Measurements from ENCODE around the gene AFAP1L1.

The AFAP1L1 gene

DNA sequence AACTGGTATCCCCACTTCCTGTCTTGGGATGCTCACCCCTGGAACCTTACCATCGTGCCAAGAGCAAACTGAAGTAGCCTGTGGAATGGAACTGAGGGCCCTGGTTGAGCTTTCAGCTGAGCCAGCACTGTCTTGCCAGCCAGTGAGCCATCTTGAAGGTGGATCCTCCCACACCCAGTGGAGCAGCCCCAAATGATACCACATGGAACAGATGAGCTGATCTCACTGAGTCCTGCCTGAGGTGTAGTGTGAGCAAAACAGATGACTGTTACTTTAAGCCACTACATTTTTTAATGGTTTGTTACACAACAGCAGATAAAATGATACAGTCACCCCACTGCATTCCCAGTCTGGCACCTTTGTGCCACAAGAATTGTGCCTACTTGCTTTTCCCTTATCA is 84.0 kb downstream of the AFAP1L1 start:
- no peak for DNase-seq

DNA sequence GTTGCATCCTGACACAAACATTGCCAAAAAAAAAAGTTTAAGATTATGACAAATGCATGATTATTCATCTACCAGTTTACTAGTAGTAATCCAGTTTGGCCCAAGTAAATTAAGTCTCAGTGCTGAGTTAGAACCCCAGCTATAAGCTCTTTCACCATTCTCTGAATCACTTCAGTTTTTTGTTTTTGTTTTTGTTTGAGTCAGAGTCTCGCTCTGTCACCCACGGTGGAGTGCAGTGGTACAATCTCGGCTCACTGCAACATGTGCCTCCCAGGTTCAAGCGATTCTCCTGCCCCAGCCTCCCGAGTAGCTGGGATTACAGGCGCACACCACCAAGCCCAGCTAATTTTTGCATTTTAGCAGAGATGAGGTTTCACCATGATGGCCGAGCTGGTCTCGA is 84.7 kb downstream of the AFAP1L1 start:
- no peak for DNase-seq

DNA sequence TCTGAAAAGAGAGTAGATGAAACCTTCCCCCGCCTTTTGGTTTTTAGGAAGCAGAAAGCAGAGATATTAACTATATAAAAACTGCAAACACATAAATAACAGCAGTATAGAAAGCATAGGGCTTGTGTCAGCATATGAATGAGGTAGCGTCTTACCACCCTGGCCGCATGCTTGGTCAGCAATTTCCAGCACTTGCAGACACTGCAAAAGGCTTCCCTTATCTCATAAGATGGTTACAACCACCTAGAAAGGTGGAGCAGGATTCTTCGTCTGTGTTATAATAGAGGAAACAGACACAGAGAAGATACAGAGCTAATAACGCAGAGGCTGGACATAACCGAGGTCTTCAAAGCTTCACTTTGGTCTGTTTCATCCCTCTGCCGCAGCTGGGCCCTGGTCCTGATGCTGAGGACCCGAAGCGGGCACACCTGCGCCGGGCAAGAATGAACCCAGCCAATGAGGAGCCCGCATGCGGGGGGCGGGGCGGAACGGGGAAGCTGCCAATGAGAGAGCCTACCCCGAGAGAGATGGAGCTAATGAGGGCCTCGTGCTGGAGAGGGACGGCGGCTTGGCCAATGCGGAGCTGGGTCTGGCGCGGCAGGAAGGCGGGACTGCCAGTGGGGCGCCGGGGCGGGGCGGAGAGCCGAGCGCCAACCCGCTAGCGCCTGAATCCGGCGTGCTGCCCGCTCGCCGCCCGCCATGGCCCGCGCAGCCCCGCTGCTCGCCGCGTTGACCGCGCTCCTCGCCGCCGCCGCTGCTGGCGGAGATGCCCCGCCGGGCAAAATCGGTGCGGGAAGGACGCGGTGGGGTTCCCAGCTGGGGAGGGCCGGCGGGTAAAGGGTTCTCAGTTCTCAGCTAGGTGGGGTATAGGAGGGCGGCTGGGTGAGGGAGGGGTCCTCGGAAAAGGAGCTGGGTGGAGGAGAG is 86.0 kb downstream of the AFAP1L1 start, which contains the start of gene PCYOX1L:
Gene PCYOX1L (plus strand): TSS at position 677 of the 924 bp plus-strand sequence. CDS start 23 bp downstream, at position 700.
- peak; percentile 76 for DNase-seq

DNA sequence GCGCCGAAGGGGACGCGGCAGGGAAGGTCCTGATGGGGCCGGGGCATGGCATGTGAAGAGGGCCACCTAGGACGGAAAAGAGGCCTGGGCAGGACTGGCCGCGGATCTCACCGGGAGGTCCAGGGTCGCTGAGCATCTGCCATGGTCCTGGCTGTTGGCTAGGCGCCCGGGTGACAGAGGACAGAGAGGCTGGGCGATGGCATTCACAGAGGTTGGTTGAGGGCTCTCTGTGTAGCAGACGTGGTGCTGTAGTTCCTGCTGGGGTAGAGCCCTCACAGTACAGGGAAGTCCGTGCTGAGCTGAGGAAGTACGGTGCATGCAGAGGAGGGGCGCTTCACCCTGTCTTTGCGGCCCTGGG is 86.6 kb downstream of the AFAP1L1 start:
- DNase-seq = no peak

DNA sequence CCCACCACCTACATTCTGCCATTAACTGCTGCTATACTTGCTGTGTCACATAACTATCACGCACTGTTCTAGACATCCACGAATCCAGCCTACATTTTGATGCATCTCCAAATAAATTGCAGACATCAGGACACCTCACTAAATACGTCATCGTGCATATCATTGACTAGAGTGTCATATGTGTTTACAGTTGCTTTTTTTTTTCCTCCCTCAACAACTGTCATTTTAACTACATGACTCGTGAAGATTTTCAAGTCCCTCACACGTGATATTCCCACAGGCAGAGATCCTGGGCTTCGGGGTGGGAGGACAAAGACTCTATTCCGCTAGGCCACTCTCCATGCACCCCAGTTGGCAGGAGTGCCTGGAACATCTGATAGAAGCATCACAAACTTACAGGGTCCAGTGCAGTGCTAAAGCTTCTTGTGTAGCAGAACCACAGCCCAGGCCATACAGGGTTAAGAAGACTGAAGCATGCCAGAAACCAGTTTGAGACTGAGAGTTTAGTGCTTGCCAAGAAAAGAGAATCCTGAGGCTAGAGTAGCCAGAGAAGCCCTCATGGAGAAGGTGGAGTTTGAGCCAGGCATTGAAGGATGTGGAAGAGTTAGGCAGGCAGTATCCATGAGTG is 87.3 kb downstream of the AFAP1L1 start:
- no peak for DNase-seq

DNA sequence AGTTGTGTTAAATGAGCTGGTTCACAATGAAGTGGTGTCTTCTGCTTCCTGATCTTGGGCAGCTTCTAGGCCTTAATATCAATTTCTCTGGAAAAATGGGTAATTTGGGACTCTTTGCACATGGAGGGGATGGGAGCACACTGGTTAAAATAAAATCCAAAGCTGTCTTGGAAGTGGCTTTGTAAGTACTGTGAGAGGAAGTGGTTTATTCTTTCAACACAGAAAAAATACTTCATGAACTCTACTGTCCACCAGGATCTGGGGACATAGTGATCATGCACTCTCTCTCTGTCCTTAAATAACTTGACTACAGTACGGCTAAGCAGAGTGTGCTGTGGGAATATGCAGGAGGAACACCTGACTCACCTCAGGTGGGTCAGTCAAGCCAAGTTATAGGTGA is 88.6 kb downstream of the AFAP1L1 start:
- DNase-seq = no peak

DNA sequence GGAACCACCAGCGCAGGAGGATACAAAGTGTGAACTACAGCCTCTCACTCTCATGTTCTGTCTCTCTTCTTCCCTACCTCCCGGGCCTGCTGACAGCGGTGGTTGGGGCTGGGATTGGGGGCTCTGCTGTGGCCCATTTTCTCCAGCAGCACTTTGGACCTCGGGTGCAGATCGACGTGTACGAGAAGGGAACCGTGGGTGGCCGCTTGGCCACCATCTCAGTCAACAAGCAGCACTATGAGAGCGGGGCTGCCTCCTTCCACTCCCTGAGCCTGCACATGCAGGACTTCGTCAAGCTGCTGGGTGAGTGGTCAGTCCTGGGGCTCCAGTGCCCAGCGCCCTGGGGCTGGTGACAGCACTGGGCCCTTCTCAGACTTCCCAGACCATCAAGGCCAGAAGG is 90.9 kb downstream of the AFAP1L1 start:
- no peak for DNase-seq

DNA sequence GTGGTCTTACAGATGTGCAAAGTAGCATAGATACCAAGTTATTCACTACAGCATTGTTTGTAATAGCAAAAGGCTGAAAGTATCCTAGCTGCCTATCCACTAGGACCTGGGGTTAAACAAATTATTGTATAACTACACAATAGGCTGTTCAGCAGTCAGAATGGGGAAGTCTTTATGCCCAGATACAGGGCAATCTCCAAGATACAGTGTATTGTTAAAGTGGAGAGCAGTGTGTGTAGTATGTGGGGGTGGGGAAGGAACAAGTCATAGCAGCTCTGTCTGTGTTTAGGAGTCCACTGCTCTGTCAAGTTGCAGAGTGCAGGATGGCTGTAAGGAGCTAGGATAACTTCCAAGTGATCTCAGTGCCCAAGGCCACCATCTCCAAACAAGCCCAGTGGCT is 91.7 kb downstream of the AFAP1L1 start:
- DNase-seq = no peak

DNA sequence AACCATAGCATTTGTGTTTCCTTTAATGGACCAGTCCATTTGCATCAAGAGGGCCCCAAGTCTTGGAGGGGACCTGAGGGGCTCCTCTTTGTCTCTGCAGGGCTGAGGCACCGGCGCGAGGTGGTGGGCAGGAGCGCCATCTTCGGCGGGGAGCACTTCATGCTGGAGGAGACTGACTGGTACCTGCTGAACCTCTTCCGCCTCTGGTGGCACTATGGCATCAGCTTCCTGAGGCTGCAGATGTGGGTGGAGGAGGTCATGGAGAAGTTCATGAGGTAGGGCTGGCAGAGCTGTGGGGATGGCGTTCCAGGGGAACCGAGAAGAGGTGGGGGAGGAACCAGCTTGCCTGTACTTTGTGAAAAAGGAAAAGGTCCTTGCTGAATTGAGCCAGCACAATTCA is 92.3 kb downstream of the AFAP1L1 start:
- DNase-seq = no peak

DNA sequence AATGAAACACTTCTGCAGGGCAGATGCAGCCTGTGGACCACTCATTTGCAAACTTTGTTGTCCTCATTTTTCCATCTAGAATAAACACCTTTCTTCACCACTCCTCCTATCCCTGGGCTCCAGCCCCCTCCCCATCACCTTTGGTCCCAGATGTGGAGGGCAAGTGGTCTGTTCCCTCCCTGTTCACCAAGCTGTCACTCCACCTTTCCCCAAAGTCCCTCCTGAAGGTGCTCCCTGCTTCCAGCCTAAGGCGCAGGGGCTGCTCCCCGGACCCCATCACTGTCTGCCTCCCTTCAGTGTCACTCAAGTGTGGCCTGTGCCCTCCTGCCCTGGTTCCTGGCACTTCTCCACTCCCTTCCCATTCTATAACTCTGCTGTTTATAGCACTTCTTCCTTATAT is 93.1 kb downstream of the AFAP1L1 start:
- no peak for DNase-seq

DNA sequence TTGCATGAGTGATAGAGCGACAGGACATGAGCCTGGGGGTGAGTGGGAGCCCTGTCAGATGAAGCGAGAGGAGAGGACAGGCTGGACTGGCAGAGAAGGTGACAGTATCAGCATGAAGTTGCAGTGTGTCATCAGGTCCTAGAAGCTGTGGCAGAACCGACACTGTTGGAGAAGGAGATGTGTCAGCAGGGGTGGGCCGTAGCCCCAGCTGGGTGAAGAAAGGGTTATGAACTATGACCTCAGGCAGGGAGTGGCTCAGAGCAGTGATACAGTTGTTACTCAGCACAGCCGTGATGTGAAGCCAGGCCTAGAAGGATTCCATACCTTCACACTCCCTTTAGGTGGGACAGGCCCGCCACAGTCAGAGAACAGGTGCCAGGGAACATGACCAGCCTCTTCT is 93.8 kb downstream of the AFAP1L1 start:
- no peak for DNase-seq

DNA sequence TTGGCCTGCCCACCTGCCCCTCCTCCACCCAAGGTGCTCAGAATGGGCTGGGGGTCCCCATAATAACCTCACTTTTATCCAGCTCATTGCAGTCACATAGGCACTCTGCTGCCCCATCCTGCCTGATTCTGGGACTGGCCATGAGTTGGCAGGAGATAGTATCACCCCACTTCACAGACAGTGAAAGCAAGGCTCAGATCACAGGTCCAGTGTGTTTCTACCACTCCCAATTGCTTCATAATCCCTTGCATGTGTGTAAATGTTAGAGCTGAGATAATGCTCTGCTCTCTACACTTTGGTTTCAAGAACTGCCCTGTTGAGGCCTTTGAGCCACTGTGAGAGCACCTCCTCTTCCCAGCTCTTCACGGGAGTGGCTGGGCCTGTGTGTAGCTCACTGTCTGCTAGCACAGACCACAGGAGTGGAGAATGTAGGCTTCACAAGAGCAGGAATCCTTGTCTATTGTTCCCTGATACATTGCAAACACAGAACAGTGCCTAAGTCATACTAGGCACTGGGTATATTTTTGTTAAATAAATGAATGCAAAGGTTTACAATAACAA is 94.6 kb downstream of the AFAP1L1 start:
- DNase-seq = no peak

DNA sequence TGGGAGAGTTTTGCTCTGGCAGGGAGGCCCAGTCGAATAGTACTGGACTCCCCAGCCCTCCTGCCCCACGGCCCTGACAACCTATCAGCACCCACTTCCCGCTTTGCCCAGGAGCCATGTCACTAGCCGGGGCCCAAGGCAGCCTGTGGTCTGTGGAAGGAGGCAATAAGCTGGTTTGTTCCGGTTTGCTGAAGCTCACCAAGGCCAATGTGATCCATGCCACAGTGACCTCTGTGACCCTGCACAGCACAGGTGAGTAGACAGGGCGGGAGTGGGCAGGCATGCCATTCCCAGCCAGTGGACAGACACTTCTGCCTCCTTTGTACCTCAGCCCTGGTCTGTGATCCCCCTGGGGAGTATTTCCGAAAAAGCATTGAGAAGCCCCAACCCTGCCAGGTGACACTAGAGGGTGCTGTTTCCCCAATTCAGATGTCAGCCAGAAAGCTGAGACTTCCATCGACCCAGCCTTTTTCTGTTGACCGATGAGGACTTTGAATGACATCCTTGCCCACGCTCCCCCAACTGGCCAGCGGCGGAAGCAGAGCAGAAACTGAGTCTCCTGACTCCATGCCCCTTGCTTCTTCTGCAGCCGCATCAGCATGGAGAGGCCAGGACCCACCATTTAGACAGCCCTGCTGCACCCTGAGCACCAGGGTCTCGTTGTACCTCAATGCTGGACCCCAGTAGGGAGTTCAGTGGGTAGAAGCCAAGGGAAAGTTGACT is 95.8 kb downstream of the AFAP1L1 start:
- DNase-seq = peak; percentile 91

DNA sequence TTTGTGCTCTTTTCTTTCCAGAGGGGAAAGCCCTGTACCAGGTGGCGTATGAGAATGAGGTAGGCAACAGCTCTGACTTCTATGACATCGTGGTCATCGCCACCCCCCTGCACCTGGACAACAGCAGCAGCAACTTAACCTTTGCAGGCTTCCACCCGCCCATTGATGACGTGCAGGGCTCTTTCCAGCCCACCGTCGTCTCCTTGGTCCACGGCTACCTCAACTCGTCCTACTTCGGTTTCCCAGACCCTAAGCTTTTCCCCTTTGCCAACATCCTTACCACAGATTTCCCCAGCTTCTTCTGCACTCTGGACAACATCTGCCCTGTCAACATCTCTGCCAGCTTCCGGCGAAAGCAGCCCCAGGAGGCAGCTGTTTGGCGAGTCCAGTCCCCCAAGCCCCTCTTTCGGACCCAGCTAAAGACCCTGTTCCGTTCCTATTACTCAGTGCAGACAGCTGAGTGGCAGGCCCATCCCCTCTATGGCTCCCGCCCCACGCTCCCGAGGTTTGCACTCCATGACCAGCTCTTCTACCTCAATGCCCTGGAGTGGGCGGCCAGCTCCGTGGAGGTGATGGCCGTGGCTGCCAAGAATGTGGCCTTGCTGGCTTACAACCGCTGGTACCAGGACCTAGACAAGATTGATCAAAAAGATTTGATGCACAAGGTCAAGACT is 96.5 kb downstream of the AFAP1L1 start:
- DNase-seq = no peak

DNA sequence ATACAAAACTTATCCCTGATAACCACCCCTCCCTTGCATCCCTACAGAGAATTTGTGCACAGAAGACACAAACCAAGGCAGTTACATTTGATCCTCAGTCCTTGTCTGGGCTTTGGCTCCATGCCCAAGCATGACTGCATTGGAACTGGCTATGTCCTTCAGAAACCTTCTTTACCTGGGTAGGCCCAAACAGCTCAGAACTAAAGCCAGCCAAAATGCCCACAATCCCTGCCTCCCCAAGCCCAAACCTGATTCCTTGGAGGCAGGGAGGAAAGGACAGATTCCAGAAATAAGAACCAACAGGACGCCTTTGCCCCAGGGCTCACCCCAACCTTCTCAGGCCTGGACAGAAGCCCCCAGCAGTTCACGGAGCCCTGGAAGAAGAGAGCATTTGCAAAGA is 99.2 kb downstream of the AFAP1L1 start:
- no peak for DNase-seq

DNA sequence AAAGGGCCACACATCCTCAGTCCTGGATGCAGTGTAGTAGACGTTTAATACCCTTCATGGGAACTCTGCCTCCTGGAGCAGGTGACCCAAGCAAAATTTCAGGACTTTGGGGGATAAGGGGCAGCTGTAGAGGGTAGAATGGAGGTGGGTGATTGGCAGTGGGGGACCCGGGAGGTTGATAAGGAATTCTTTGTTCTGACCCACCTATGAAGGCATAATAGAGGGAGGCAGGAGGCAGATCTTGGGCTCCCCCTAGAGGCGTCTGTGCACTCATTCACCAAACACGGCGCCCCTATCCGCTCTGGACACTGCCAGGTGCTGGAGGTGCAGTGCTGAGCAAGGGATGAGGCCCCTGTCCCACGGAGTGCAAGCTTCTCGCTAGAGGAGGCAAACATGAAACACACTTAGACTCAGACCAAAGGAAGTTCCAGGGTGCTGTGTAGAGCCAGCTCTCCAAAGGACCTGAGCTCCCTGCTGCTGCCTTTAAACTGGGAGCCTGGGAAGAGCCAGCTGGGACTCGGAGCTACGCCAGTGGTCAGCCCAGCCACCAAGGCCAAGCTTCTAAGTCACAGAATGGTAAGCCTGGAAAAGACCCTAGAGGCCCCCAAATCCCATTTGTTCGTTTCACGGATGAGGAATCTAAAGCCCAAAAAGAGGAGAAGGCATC is 99.8 kb downstream of the AFAP1L1 start:
- DNase-seq = peak; percentile 83

DNA sequence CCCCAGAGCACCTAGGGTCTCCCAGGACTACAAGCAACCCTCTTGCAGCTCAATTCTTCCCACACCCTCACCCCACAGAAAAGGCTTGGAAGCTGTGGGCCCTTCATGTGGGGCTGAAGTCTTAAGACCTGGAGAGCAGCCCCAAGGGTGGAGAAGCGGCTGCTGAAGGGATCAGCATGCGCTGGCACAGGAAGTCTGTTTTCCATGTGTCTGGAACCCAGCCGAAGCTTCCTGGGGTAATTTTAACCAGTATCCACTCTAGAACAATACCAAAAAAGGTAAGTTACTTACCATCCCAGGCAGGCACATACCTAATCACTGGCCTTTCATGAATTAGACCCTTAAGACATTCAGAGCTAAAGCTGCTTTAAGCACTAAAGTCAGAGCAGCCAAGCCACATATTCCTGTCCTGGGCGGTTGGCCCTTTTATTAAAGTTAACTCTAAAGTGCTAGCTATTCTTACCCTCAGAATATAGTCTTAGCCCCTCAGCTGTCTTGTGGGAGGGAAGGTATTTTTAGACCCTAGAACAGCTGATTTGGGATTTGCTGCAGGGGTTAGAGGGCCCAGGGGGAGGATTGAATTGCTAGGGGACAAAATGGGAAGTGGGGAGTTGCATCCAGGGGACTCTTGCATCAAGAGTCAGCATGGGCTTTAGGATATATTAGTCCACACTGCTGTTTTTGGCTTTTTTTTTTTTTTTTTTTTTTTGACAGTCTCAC is 100.6 kb downstream of the AFAP1L1 start:
- DNase-seq = no peak

DNA sequence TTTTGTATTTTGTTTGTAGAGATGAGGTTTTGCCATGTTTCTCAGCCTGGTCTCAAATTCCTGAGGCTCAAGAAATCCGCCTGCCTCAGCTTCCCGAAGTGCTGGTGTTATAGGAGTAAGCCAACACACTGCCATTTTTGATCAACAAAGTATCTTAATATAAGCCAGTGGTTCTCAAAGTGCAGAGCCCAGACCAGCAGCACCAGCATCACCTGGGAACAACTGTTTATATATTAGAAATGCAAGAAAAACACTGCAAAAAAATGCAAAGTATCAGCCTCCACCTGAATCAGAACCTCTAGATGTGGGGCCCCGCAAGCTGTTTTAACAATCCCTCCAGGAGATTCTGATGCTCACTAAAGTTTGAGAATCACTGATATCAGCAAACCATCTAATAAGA is 101.3 kb downstream of the AFAP1L1 start:
- no peak for DNase-seq

DNA sequence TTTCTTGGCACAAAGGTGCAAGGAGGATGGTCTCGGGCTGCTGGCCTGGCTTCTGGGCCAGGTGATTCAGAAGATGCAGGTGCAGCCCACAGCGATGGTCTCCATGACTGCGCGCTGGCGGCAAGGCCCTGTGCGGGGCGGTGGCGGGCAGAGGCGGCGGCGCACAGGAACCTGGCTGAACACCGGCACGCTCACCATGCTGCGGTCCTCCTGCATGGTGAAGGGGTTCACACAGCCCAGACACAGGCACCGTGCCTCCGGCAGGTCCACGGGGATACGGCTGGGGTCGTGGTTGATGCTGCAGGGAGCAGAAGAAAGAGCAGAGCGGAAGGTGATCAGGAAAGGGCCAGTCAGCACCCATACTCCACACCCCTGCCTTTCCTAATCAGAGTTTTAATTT is 102.6 kb downstream of the AFAP1L1 start:
- no peak for DNase-seq

DNA sequence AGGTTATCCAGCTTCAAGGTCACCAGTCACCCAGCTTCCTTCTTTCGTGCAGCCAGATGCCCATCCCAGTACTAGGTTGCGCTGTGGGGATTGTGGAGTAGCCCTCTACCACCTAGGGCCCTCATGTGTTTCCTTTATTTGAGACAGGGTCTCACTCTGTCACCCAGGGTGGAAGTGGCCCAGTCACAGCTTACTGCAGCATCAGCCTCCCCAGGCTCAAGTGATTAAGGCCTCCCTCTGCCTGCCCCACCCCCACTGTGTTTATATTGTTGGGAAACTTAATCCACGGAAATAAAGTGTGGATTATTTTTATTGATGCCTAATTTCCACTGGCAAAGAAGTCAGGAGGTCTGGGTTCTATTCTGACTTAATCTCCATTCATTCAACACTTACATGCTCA is 103.1 kb downstream of the AFAP1L1 start:
- DNase-seq = no peak

DNA sequence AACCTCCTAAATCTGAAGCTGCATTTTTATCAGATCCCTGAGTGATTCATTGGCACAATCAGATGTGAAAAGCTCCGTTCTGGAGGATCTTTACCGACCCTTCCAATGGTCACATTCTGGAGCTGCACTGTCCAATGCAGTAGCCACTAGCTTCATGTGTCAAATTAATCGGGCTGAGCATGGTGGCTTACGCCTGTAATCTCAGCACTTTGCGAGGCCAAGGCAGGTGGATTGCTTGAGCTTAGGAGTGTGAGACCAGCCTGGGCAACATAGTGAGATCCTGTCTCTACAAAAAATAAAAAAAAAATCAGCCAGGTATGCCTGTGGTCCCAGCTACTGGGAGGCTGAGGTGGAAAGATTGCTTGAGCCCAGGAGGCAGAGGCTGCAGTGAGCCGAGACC is 103.8 kb downstream of the AFAP1L1 start:
- DNase-seq = no peak

DNA sequence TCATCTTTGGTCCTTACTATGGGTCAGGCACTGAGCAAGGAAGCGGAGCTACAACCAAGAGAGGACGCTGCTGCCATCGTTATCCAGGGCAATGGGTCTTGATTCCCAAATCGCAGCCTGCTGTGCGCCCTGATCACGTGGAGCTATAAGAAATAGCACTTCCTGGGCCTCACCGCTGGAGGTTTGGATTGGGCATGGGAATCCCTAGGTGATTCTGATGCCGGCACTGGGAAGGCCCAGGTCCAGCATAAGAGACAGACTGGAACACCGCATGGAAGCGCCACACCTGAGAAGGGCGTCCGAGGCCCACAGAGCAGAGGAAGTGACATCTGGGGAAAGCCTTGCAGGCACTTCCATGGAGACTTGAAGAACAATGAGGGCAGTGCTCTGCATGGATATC is 104.4 kb downstream of the AFAP1L1 start:
- DNase-seq = no peak
